Cardiac atrium fibroblast (primary cell): ENCODE measurements around the gene ARMS2. TPM values are rescaled to one million over a fixed set of nuclear protein-coding genes. Genes with fewer than 3 reads are reported as not detected.

Experiments
- total RNA-seq: library from RNA; depleted of rRNA; stranded (reverse); fragments of >200 nt; gene quantifications from 2 replicates; pipeline ENCODE4 v1.2.3, GENCODE V29; 2015

Gene ARMS2, protein sequence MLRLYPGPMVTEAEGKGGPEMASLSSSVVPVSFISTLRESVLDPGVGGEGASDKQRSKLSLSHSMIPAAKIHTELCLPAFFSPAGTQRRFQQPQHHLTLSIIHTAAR
- total RNA-seq: not detected in 2 replicates

DNA sequence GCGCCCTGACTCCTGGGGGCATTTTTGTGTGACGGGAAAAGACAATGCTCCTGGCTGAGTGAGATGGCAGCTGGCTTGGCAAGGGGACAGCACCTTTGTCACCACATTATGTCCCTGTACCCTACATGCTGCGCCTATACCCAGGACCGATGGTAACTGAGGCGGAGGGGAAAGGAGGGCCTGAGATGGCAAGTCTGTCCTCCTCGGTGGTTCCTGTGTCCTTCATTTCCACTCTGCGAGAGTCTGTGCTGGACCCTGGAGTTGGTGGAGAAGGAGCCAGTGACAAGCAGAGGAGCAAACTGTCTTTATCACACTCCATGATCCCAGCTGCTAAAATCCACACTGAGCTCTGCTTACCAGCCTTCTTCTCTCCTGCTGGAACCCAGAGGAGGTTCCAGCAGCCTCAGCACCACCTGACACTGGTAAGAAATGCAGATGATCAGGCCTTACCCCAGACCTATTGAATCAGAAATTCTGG, at the start of gene ARMS2:
ARMS2 (plus strand) TSS at position 51 of the 478 bp plus-strand sequence; CDS start at position 126, 75 bp downstream.

DNA sequence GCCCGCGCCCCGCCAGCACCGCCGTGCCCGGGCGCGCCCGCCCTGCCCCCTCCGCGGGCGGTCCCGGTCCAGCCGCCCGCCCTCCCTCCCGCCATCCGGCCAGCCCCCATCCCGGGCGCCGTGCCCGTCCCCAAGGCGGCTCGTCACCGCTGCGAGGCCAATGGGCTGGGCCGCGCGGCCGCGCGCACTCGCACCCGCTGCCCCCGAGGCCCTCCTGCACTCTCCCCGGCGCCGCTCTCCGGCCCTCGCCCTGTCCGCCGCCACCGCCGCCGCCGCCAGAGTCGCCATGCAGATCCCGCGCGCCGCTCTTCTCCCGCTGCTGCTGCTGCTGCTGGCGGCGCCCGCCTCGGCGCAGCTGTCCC, 6.9 kb downstream of the ARMS2 start, which contains the start of gene HTRA1:
HTRA1 (plus strand) TSS at position 187 of the 362 bp plus-strand sequence; CDS start at position 287, 100 bp downstream.

Other genes starting within 250 kb of the ARMS2 start
- not detected in 2 replicates for gene BTBD16, start 183.4 kb upstream of the ARMS2 start, total RNA-seq
- gene PLEKHA1, start 79.9 kb upstream of the ARMS2 start, total RNA-seq: 18.1 and 19.1 TPM in 2 replicates
- 123 and 135 TPM in 2 replicates for gene HTRA1, start 6.9 kb downstream of the ARMS2 start, total RNA-seq
- not detected in 2 replicates for gene DMBT1, start 106.1 kb downstream of the ARMS2 start, total RNA-seq
- gene C10orf120, start 245.2 kb downstream of the ARMS2 start, total RNA-seq: not detected in 2 replicates